GM19025 (cell line): ENCODE results near the gene CCNQ.

ENCODE experiments used
- ATAC-seq: cut with Tn5 transposase; IDR thresholded peaks from one replicate; pipeline ENCODE4 v1.9.1; 2021; ENCODE audit warnings: mild to moderate bottlenecking, low read depth, moderate library complexity; ENCODE audit not compliant: unreplicated experiment

Gene CCNQ

DNA sequence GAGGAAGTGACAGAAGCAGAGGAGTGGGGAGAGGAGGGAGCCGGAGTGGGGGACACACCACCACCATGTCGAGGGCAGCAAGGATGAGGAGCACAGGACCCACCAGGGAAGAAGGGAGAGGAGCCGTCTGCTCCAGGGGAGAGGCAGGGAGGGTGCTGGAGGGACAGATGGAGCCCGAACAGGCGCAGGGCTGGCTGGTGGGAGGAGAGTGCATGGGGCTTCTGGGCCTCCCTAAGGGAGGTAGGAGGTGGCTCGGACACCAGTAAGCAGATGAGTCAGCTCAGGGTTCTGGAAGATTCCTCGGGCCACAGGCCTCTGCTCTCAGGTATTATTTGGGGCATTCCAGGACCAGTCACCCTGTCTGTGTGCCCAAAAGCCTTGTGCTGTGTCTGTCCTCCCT is 51.7 kb downstream of the CCNQ start:
- ATAC-seq: no peak

DNA sequence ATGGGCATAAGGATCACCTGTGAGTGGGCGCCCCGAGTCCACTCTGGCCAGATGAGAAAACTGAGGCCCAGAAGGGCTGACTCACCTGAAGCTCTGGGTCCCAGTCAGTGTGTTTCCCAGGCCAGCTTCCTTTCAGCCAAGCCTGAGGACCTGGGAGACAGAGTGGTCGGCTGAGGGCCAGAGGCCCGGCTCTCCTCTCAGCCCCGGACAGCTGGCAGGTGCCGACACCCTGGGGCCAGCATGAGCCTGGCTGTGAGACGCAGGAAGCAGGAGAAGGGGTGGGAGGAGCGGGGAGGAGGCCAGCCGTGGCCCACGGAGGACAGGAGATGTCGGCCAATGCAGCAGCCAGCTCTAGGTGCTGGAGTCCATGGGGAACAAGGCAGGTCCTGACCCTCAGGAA is 52.6 kb downstream of the CCNQ start:
- no peak for ATAC-seq

GRCh38 chrX:153544727-153545126 is 54.2 kb downstream of the CCNQ start:
- no peak for ATAC-seq

DNA sequence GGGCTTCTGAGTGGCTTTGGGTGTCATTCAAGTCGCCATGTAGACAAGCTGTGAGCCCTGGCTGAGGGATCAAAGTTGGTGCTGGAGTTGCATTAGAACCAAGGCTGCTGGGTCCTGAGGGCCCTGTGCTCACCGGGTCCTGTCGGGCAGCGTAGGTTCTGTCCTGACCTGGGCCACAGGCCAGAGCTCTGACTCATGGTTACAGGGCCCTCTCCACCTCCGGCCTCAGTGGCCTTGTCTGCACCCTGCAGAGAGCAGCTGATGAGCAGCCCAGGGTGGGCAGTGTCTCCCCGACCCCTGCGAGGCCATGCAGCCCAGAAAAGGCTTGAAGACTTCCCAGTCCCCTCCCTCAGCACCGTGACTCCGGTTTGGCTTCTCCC is 59.0 kb downstream of the CCNQ start:
- ATAC-seq: no peak

DNA sequence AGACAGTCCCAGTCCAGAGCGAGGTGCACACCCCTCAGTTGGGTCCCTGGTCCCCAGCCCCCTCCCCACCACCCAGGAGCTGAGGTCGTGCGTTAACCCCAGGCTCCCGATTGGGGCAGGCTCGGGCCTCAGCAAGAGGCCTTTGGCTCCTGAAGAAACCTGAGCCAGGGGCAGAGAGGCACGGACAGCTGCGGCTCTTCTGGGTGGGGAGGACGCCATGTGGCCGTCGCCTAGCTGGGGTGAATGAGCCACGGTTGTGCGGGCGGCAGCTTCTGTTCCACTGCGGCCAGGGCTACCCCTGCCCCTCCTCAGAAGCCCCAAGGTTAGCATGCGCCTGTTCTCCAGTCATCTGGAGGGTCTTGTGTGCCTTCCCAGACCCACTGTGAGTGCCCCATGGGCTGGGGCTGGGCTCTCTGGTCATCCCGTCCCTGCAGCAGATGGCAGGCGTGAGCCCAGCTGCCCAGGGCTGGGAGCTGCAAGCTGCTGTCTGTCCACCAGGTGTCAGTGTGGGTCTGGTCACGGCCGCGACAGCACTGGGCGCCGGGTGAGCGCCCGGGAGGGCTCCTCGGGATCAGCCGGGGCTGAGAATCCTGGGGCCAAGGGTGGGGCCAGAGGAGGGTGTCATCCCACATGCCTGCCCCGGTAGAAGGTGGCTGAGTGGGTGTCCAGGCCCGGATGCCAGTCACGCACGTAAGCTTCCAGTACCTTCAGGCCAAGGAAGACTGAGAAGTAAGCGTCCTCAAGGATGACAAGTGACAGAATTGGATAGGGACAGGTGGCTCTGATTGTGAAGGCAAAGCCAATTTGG is 59.6 kb downstream of the CCNQ start:
- ATAC-seq: peak; percentile 63

GRCh38 chrX:153538424-153538823 is 60.5 kb downstream of the CCNQ start:
- no peak for ATAC-seq
